ENCODE measurements around the gene LYVE1.

DNA sequence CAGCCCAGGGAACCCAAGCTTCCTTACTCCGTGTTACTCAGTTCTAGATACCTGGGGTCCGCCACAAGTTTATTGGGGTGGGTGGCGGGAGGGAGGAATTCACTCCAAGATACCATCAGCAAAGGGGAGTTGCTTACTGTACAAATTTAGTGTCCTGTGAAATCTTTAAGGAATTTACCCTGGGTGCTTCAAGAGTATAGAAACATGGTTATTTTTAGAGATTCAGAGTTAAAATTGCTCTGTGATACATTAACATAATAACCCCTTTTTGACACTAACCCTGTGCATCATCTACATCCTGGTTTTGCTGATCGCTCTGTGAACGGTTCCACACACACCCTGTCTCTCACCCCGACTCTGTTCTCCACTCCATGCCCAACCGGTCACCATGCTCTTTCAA lies 18.9 kb upstream of the LYVE1 start:
- TF ChIP-seq, protein P1, sequence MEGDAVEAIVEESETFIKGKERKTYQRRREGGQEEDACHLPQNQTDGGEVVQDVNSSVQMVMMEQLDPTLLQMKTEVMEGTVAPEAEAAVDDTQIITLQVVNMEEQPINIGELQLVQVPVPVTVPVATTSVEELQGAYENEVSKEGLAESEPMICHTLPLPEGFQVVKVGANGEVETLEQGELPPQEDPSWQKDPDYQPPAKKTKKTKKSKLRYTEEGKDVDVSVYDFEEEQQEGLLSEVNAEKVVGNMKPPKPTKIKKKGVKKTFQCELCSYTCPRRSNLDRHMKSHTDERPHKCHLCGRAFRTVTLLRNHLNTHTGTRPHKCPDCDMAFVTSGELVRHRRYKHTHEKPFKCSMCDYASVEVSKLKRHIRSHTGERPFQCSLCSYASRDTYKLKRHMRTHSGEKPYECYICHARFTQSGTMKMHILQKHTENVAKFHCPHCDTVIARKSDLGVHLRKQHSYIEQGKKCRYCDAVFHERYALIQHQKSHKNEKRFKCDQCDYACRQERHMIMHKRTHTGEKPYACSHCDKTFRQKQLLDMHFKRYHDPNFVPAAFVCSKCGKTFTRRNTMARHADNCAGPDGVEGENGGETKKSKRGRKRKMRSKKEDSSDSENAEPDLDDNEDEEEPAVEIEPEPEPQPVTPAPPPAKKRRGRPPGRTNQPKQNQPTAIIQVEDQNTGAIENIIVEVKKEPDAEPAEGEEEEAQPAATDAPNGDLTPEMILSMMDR (IDR thresholded peaks at IDR 0.05) = no peak
- no peak for TF ChIP-seq POLR2A (IDR thresholded peaks at IDR 0.05)
- no peak for TF ChIP-seq EP300 (IDR thresholded peaks at IDR 0.05)
